ENCODE results near the gene CTF1. TPM values are rescaled to one million over a fixed set of nuclear protein-coding genes. Genes with fewer than 3 reads are reported as not detected.

CTF1 gene
- total and polyA plus RNA-seq, 10 of the 15 experiments (the other 5 are each of a cell fraction or from before 2014, with no cell fraction given), result 0.04 to 0.46 (median 0.11) TPM; not detected in 3

DNA sequence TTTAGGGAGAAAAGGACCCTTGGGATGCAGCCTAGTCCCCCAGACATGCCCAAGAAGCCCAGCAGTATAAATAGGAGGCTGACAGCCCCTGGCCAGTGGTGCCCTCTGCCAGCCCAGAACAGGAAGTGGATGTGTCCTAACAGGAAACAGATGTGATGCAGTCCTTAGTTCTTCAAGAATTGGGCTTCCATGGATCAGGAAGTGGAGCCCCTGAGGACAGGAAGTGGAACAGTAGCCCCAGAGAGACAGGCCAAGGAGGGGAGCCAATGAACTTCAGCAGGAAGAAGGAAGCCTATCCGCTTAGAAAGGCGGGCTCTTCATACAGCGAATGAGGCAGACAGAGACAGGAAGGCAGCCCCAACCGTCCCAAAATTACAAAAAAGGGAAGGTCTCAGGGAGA is 7.2 kb downstream of the CTF1 start:
- BruUV-seq (replicated peaks), result no TSS peak
- H2AFZ ChIP-seq (ENCODE audit: control insufficient read depth, low read depth, low read length), result peak overlapping the region; percentile 91
- RAD21 ChIA-PET (ENCODE audit: unreplicated experiment), result interaction anchor here (4.0 kb wide), 1 partner anchor 59 kb away, joined by 88 read pairs; no protein-coding TSS in a partner anchor
- no peaks in the 10 kb centered on the region for H3K36me3 ChIP-seq (ENCODE audit: control insufficient read depth in 2 of 2, insufficient read depth in 2 of 2, low read length in 1 of 2)
- no peak overlapping the region for H3K4me3 ChIP-seq
- no peak overlapping the region for H3K4me2 ChIP-seq (ENCODE audit: control insufficient read depth, insufficient read depth)
- DNase-seq (ENCODE audit: low read depth, low spot score) (no peak), ATAC-seq (no peak), FAIRE-seq (no peak)
- WGBS (ENCODE audit: insufficient coverage, insufficient replicate concordance, low lambda C conversion rate, missing lambda C conversion rate), result 77% methylated on average over 3 of the region's 4 CpGs
- TF ChIP-seq GABPA (IDR thresholded peaks at IDR 0.05; ENCODE audit: low read depth) (0 out of 2 replicates have a peak, but pooled peaks have one; percentile 44), ETV6 (conservative IDR thresholded peaks at IDR 0.05 in 1 of 2, IDR thresholded peaks at IDR 0.05 in 1 of 2; ENCODE audit: borderline replicate concordance in 1 of 2, low read depth in 1 of 2) (0 out of 4 replicates have a peak, but pooled peaks of 1 of the 2 experiments have one; percentile 20)
- TF ChIP-seq, protein P1, sequence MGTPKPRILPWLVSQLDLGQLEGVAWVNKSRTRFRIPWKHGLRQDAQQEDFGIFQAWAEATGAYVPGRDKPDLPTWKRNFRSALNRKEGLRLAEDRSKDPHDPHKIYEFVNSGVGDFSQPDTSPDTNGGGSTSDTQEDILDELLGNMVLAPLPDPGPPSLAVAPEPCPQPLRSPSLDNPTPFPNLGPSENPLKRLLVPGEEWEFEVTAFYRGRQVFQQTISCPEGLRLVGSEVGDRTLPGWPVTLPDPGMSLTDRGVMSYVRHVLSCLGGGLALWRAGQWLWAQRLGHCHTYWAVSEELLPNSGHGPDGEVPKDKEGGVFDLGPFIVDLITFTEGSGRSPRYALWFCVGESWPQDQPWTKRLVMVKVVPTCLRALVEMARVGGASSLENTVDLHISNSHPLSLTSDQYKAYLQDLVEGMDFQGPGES (IDR thresholded peaks at IDR 0.05), result no peak
- in situ Hi-C loops (cut with MboI), result no loop called here
- CTCF ChIA-PET, result interaction anchor here (1.0 to 7.5 kb wide), 4 partner anchors 11 to 89 kb away, joined by 4 to 174 read pairs (median 12); no protein-coding TSS in a partner anchor
- SMC1A ChIA-PET (ENCODE audit: uncharacterized antibody, unreplicated experiment), result interaction anchor here (1.3 to 8.8 kb wide), 2 partner anchors 14 to 59 kb away, joined by 3 to 146 read pairs; no protein-coding TSS in a partner anchor
- POLR2A ChIA-PET, result interaction anchor here (2.7 kb wide), 1 partner anchor 59 kb away, joined by 13 read pairs; no protein-coding TSS in a partner anchor
- peaks cover 24% of the 10 kb centered on the region for H3K4me1 ChIP-seq (ENCODE audit: control insufficient read depth, insufficient read depth, low read length)
- H4K20me1 ChIP-seq (ENCODE audit: control insufficient read depth, insufficient read depth), result no peaks in the 10 kb centered on the region; the same call in 1 of the 2 replicates
- no peaks in the 10 kb centered on the region for H3K79me2 ChIP-seq (ENCODE audit: control insufficient read depth, insufficient read depth, low read length)
- H3K9ac ChIP-seq (ENCODE audit: control insufficient read depth, insufficient read depth, low read length), result no peak overlapping the region
- peaks cover 2% of the 10 kb centered on the region; the same call in 2 of the 3 replicates for H3K9me3 ChIP-seq (replicated peaks; ENCODE audit: control insufficient read depth, insufficient read depth, low read length)
- H3K27me3 ChIP-seq (replicated peaks in 1 of 2; ENCODE audit: control insufficient read depth in 2 of 2, insufficient read depth in 2 of 2, low read length in 1 of 2), result no peaks in the 10 kb centered on the region
- peak overlapping the region; percentile 39 for H3K27ac ChIP-seq (ENCODE audit: control insufficient read depth, insufficient read depth)
- intact Hi-C loops (cut with micrococcal nuclease; ENCODE audit: unreplicated experiment), result no loop called here

All from GM12878 (cell line).